WTC11 (cell line): Measurements from ENCODE around the gene PLPP1.
A peak's percentile ranks its signal among the peaks of the same experiment; 100 is the strongest.

Experiments
- ATF6 ChIP-seq: sonication (generic); formaldehyde crosslinking; IDR thresholded peaks from 2 replicates; pipeline ENCODE4 v1.8.1; 2023; ENCODE audit warnings: mild to moderate bottlenecking, missing genetic modification reagents
- CTCF ChIP-seq: fragments of 200-600 bp; IDR thresholded peaks from 2 replicates; pipeline ENCODE4 v1.8.0; 2022; ENCODE audit warnings: antibody characterized with exemption
- EMX1 ChIP-seq: fragments of 250-450 bp; sonication (Bioruptor Pico); IDR thresholded peaks from 2 replicates; pipeline ENCODE4 v1.8.0; 2021; ENCODE audit warnings: mild to moderate bottlenecking
- FOXJ3 ChIP-seq: sonication (generic); formaldehyde crosslinking; IDR thresholded peaks from 2 replicates; pipeline ENCODE4 v1.9.0; 2021; ENCODE audit warnings: missing genetic modification reagents, mild to moderate bottlenecking, borderline replicate concordance
- NR3C1 ChIP-seq: sonication (generic); formaldehyde crosslinking; conservative IDR thresholded peaks from 2 replicates; pipeline ENCODE4 v1.8.1; 2023; ENCODE audit warnings: low read depth, mild to moderate bottlenecking, missing genetic modification reagents
- SP1 ChIP-seq: sonication (generic); formaldehyde crosslinking; conservative IDR thresholded peaks from 2 replicates; pipeline ENCODE4 v1.8.1; 2022; ENCODE audit warnings: missing genetic modification reagents
- USF2 ChIP-seq: sonication (generic); formaldehyde crosslinking; IDR thresholded peaks from 2 replicates; pipeline ENCODE4 v1.8.1; 2023; ENCODE audit warnings: mild to moderate bottlenecking, missing genetic modification reagents, moderate library complexity
- ZNF232 ChIP-seq: sonication (generic); formaldehyde crosslinking; IDR thresholded peaks from 2 replicates; pipeline ENCODE4 v1.8.0; 2022; ENCODE audit warnings: mild to moderate bottlenecking, missing genetic modification reagents
- ZNF423 ChIP-seq: fragments of 250-450 bp; sonication (Bioruptor Pico); IDR thresholded peaks from 2 replicates; pipeline ENCODE4 v2.1.2; 2022; ENCODE audit warnings: mild to moderate bottlenecking, moderate library complexity
- TF ChIP-seq, protein P1 (sequence below): sonication (generic); formaldehyde crosslinking; IDR thresholded peaks from 2 replicates; pipeline ENCODE4 v1.8.1; 2022; ENCODE audit warnings: mild to moderate bottlenecking, moderate library complexity, missing genetic modification reagents
- TF ChIP-seq, protein P2 (sequence below): sonication (generic); formaldehyde crosslinking; IDR thresholded peaks from 2 replicates; pipeline ENCODE4 v1.8.1; 2023; ENCODE audit warnings: mild to moderate bottlenecking, moderate library complexity, missing genetic modification reagents
- TF ChIP-seq, protein P3 (sequence below): sonication (generic); formaldehyde crosslinking; IDR thresholded peaks from 2 replicates; pipeline ENCODE4 v1.8.1; 2022; ENCODE audit warnings: low read depth, mild to moderate bottlenecking, moderate library complexity, missing genetic modification reagents, borderline replicate concordance
- TF ChIP-seq, protein P4 (sequence below): sonication (generic); formaldehyde crosslinking; IDR thresholded peaks from 2 replicates; pipeline ENCODE4 v1.8.0; 2022; ENCODE audit warnings: mild to moderate bottlenecking, missing genetic modification reagents

DNA sequence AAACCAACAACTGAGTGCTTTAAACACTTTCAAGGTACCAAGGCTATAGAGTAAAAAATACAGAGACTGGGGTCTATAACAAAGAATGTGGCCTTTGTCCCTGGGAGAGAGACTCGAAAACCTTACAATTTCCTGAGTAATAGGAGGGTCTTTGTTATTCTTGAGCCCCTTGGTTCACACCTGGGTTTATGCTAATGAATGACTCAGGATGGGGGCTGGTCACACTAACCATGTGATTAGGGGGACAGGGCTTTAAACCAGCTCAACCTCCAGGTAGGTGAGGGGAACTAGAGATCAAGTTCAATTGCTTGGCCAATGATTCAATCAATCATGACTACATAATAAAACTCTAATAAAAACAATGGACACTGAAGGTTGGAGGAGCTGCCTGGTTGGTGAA, 50.2 kb downstream of the PLPP1 start:
- TF ChIP-seq USF2 (CRISPR knock-in tag) (peak; percentile 76), CTCF (no peak), NR3C1 (CRISPR knock-in tag) (no peak), ZNF232 (CRISPR knock-in tag) (no peak), ATF6 (no peak), EMX1 (CRISPR knock-in tag) (no peak), SP1 (CRISPR knock-in tag) (no peak), ZNF423 (CRISPR knock-in tag) (no peak), FOXJ3 (no peak)
- TF ChIP-seq, protein P1, sequence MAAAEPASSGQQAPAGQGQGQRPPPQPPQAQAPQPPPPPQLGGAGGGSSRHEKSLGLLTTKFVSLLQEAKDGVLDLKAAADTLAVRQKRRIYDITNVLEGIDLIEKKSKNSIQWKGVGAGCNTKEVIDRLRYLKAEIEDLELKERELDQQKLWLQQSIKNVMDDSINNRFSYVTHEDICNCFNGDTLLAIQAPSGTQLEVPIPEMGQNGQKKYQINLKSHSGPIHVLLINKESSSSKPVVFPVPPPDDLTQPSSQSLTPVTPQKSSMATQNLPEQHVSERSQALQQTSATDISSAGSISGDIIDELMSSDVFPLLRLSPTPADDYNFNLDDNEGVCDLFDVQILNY, result no peak
- TF ChIP-seq, protein P2, sequence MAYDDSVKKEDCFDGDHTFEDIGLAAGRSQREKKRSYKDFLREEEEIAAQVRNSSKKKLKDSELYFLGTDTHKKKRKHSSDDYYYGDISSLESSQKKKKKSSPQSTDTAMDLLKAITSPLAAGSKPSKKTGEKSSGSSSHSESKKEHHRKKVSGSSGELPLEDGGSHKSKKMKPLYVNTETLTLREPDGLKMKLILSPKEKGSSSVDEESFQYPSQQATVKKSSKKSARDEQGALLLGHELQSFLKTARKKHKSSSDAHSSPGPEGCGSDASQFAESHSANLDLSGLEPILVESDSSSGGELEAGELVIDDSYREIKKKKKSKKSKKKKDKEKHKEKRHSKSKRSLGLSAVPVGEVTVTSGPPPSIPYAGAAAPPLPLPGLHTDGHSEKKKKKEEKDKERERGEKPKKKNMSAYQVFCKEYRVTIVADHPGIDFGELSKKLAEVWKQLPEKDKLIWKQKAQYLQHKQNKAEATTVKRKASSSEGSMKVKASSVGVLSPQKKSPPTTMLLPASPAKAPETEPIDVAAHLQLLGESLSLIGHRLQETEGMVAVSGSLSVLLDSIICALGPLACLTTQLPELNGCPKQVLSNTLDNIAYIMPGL (CRISPR knock-in tag), result no peak
- TF ChIP-seq, protein P3, sequence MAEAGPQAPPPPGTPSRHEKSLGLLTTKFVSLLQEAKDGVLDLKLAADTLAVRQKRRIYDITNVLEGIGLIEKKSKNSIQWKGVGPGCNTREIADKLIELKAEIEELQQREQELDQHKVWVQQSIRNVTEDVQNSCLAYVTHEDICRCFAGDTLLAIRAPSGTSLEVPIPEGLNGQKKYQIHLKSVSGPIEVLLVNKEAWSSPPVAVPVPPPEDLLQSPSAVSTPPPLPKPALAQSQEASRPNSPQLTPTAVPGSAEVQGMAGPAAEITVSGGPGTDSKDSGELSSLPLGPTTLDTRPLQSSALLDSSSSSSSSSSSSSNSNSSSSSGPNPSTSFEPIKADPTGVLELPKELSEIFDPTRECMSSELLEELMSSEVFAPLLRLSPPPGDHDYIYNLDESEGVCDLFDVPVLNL, result no peak
- TF ChIP-seq, protein P4, sequence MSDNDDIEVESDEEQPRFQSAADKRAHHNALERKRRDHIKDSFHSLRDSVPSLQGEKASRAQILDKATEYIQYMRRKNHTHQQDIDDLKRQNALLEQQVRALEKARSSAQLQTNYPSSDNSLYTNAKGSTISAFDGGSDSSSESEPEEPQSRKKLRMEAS (CRISPR knock-in tag), result no peak
